NCI-H524 treated with DMSO at 0.1 percent for 48 hours (cell line): ENCODE measurements around the gene TTC1.
"Not testable (repeated sequence)": the region's sequence is repeated elsewhere in the genome, so short reads cannot be mapped to it uniquely, and the experiment has no call there.

Experiments used
- DNase-seq: peaks from one replicate; lab custom pipeline; 2025; lab: John Stamatoyannopoulos, UW

The TTC1 gene

DNA sequence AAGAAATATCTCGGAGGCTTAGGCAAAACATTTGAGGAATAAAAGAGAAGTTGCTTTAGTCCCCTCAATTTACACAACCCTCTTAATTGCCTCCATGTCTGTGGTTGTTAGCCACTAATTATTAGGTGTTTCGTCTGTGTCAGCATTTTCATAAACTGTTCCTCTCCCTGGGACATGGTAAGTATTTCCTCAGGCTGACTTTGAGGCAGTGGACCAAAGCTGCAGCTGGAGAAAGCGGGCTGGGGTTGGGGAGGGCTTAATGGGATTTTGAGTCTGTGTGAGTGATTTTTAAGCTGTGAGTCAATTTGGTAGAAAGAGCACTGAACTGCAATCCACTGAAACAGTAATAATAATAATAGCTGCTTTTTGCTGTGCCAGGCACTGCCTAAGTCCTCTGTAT, 13.0 kb upstream of the TTC1 start:
- DNase-seq, result no peak

DNA sequence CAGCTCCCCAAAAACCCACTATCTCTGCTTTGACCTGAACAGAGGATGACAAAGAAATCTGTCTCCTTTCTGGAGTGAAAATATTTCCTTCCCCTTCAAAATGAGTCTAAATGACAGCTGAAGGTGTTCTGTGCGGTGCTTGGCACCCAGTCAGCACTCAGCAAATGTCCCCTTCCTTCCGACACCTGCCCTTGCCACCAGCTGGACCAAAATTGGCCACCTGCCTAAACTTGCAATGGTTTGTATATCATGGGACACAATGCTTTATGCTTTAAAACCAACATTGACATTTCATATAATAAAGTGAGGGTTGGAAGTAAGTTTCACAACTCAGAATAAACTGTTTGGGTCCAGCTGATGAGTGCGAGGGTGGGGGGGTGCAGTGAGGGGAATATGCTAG, 7.5 kb upstream of the TTC1 start:
- no peak for DNase-seq

DNA sequence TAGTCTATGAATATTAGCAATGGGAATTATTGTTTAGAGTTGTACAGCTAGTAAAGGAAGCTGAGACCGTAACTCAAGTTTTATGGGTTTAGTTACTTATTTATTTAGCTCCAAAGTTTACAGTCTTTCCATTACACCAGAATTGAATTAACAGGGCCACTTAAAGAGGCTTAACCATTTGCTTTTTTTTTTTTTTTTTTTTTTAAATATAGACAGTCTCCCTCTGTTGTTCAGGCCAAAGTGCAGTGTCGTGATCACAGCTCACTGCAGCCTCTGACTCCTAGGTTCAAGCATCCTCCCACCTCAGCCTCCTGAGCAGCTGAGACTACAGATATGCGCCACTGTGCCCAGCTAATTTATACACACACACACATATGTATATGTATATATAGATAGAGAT, 1.4 kb upstream of the TTC1 start:
- no peak for DNase-seq

DNA sequence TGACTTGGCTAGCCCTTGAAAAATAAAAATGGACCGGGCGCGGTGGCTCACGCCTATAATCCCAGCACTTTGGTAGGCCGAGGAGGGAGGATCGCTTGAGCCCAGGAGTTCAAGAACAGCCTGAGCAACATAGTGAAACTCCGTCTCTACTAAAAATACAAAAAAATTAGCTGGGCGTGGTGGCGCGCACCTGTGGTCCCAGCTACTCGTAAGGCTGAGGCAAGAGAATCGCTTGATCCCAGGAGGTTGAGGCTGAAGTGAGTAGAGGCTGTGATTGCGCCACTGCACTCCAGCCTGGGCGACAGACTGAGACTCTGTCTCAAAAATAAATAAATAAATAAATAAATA, 436 bp upstream of the TTC1 start:
- DNase-seq, result not testable (repeated sequence)

DNA sequence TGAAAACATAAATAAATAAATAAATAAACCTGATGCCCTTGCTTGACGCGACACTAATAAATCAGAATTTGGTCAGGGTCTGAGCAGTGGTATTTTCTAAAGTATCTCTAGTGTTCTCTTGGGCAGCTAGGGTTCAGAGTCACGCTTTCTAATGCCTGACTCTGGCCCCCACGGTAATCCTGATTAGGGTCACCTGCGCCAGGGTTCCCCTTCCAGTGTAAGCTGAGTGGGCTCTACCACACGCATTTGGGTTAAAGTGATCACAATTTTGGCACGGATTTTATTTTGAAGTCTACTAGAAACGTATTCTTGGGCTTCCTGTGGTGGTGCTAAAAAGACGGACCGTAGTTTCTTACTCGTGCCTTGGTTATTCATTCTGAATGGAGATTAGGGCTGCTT, 651 bp downstream of the TTC1 start:
- DNase-seq, result no peak

DNA sequence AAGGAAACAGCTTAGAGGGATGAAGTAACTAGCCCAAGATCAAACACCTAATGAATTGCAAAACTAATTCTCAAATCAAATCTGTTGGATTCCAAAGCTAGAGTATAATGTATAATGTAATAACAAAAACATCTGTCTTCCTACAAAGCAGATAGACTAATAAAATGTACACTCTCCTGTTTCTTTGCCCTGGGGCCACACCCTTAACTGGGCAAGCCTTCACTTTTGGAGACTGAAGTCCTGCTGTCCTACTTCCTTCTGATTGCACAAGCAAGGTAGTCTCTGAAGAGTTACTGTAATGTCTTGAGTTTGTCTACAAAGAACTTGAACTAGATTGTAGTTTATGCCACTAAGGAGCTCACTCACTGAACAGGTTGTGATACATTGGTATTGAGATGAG, 2.5 kb downstream of the TTC1 start:
- no peak for DNase-seq

DNA sequence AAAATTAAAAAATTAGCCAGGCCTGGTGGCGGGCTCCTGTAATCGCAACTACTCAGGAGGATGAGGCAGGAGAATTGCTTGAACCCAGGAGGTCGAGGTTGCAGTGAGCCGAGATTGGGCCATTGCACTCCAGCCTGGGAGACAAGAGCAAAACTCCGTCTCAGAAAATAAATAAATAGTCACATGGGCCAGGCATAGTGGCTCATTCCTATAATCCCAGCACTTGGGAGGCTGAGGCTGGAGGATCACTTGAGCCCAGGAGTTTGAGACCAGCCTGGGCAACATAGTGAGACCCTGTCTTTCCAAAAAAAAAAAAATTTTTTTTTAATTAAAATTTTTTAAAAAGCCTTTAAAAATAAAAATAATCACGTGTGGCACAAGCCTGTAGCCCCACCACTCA, 5.3 kb downstream of the TTC1 start:
- DNase-seq, result not testable (repeated sequence)

DNA sequence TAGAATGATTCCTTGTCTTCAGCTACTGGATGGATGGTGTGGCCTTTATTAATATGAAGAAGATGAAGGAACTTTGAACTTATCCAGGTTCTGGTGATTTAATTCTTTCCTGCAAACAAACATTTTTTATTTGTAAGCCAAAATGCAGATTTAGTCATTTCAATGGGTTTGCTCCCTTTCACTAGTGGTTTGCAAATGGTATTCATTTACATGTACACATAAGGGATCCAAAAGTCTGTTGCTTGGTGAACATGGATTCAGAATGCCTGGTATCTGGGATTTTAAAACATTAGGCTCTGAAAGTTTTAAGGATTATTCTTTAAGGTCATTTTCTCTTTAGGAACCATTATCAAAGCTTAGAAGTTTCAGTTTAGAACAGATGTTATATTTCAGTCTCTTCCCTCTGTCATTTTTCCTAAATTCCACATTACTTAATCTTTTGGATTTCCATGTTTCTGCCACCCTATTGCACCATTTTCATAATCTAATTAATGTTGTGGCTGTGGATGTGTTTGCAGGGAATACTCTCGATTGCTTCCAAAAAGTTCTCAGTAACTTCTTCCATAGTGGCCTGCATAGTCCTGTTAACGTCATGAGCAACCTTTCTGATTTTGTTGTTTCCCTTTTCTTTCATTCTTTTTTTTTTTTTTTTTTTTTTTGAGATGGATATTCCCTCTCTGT, 10.1 kb downstream of the TTC1 start:
- DNase-seq, result no peak

DNA sequence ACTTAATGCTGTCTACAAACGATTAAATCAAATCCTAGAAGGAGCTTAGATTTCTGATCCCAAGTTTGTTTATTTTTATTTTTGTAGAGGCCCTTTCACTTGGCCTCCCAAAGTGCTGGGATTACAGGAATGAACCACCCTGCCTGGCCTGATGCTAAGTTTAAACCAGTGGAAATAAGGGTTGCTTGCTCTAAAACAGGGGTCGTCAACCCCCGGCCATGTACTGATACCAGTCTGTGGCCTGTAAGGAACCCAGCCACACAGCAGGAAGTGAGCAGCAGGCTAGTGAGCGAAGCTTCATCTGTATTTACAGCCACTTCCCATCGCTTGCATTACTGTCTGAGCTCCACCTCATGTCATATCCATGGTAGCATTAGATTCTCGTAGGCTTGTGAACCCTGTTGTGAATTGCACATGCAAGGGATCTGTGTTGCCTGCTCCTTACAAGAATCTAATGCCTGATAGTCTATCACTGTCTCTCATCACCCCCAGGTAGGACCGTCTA, 11.4 kb downstream of the TTC1 start:
- no peak for DNase-seq

DNA sequence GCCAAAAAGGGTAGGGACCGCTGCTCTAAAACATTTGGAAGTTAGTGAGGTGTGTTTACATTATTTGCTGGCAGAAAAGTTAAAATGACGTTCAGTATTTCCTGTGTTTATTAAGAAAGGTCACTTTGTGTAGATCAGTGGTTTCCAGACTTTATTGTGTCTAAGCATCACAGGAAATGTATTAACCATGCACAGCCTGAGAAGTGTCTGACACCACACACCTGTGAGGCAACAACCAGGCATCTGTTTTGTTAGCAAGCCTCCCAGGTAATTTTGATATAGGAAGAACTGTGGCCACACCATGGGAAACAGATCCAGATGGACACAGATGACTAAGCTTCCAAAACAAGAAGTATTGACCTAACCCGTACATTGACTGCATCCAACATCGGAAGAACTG, 12.0 kb downstream of the TTC1 start:
- DNase-seq, result no peak

DNA sequence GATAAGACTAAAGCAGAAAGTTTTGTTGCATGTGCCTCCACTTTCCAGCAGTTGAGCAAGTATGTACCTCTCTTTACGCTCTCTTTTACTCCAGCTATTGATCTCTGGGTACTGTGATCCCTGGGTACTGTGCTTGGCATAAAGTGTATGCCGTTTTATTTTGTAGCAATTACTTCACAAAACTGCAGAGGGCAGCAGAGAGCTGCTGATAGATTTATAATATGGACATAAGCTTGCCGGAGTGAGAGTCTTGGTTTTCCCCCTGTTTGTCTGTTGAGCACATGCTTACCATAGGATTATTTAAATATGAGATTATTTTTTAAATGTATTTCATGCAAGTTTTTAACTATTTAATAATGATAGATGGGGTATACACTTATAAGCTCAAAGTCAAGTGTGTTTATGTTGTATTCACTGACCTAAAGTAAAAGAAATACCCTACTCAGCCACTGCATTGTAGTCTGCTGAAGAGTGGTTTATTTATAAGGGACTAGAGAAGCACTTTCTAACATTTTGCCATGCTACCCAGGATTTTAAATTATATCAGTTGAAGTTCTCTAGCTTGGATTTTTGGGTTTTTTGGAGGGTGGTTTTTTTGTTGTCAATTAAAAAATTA, 13.0 kb downstream of the TTC1 start:
- DNase-seq, result peak; percentile 9

DNA sequence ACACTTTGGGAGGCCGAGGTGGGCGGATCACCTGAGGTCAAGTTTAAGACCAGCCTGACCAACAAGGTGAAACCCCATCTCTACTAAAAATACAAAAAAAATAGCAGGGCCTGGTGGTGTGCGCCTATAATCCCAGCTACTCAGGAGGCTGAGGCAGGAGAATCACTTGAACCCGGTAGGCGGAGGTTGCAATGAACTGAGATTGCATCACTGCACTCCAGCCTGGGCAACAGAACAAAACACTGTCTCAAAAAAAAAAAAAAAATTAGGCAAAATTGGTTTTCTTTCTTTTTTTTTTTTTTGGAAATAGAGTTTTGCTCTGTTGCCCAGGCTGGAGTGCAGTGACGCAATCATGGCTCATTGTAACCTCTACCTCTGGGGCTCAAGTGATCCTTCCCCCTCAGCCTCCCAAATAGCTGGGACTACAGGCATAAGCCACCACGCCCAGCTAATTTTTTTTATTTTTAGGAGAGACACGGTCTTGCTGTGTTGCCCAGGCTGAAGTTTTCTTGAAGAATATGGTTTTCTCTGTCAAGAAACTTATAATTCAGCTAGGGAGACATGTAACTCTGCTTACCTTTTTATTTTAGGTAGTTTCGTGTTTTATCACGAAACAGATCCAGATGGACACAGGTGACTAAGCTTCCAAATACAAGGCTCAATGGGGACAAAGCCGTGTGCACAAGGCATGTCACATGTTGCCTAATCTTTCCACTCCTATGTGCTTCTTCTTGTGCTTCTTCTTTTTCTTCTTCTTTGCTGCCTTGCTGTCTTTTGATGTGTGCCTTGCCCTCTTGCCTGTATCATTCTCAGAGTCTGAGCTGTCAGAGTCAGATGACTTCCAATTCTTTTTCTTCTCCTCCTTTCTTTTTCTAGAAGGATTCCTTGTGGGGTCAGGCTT, 14.3 kb downstream of the TTC1 start:
- no peak for DNase-seq

DNA sequence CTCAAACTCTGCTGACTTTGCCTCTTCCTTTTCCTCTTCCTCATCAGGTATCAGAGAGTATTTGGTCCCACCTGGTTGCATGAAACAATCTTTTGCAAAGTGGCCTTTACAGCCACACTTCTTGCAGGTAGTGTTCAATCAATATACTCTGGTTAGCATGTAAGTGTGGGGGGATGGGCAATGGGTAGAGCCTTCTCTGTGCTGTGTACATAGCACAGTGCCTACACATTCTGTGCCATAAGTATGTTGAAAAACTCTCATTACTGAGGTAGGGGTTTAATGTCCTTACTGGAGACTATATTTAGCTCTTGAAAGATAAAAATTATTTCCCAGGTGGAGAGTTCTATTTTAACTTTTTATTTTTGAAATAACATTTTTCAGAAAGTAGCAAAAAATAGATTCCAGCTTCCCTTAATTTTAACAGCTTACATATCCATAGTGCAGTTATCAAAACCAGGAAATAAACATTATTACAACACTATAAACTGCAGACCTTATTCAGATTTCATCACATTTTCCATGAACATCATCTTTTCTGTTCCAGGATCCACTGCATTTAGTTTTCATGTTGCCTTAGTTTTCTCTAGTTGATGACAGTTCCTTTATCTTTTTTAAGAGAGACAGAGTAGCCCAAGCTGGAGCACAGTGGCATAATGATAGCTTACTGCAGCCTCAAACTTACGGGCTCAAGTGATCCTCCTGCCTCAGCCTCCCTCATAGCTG, 15.1 kb downstream of the TTC1 start:
- no peak for DNase-seq

DNA sequence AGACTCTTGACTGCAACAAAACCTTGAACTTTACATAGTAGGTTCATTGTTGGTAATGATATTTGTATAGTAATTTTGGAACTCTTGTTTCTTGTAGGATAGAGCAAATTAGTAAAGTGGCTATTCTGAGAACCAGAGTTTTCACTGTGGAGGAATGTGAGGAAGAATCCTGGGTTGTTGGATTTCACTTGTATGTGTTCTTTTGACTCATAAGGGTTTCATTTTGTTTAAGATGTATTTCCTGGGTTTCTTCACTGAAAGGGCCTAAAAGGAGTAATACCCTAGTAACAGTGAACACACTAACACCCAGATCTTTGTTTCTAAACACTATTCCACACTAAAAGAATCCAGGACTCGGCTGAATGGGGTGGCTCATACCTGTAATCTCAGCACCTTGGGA, 20.1 kb downstream of the TTC1 start:
- no peak for DNase-seq

DNA sequence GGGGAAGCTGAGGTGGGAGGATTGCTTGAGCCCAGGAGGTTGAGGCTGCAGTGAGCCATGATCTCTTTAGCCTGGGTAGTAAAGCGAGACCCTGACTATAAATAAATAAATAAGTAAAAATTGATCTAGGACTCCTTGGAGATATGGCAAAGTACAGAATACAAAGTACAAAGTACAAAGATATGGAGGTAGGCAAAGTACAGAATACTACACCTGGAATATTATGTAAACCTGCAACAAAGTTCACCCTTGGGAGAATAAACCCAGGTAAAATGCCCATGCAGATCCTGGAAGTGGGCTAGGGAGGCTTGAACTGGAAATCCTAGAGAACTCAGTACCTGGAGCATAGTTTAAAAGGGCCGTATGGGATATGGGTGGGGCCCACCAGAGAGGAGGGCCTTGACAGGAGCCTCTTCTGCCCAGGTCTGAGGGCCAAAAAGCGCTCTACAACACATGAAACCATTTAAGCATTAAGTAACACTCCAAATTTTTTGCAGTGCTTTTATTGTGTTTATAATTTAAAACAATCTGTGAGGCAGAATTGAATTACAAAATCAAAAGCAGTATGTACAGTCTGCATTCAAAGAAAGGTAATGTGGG, 20.7 kb downstream of the TTC1 start:
- no peak for DNase-seq

DNA sequence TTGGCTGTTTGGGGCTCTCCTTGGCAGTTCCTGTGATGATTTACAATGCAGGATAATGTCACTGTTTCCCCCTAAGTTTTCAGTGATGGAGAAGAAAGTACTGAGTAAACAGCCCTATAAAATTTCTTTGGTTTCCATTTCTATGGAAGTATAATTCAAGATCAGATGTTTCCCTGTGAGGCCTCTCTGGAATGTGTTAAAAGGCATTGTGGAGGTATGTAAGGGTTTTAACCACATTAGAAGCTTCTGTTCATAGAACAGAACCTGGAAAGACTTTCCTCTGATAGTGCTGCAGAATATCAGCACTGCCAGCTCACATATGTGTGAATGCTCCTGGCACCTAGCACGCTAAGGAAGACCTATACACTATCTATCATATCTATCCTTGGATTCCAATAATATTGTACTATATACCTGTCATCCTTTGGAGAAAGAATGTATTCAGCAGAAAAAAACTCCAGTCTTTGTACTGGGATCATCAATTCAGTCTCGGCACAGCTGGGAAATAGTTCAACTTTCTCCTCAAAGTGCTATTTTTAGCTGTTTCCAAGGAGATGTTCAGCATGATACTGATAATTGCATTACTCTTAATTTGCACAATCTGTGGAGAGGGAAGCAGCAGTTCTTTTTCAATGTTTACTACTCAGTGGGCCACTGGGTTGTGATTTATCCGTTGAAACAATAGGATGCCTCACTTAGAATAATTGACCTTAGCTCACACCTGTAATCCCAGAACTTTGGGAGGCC, 21.9 kb downstream of the TTC1 start:
- no peak for DNase-seq

DNA sequence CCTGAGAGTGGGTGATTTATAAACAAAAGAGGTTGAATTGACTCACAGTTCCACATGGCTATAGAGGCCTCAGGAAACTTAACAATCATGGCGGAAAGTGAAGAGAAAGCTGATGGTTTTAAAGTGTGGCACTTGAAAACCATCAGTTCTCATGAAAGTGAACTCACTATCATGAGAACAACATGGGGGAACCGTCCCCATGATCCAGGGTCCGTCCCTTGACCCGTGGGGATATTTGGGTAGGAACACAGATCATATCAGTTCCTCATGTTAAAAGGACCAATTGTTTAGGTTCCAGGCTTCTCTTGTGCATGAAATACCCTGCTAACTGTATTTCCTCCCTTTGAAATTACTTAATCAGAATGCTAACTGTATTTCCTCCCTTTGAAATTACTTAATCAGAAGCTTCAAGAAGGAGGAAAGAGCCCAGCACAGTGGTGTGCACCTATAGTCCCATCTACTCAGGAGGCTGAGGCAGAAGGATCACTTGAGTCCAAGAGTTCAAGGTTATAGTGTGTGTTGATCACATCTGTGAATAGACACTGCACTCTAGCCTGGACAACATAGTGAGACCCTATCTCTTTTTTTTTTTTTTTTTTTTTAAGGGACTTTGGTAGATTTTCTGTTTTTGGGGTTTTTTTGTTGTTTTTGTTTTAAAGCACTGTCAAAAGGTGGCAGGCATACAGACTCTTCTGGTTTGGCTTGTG, 24.8 kb downstream of the TTC1 start:
- no peak for DNase-seq

DNA sequence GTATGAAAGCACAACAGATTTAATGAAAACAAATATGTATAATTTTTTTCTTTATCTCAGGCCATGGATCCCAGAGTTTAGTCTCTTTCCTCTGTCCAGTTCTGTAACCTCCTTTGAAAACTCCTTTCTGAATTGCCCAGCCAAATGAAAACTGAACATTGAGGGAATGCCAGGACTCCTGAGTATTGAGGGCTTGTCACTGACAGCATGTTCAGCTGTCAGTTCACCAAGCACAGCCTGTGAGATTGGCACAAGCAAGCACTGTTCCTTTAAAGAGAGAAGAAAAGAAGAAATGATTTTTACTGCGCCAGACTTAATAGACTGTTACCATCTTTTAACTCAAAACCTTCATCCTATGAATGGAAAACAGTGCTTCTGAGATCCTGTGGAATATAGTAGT, 27.3 kb downstream of the TTC1 start:
- DNase-seq, result no peak

DNA sequence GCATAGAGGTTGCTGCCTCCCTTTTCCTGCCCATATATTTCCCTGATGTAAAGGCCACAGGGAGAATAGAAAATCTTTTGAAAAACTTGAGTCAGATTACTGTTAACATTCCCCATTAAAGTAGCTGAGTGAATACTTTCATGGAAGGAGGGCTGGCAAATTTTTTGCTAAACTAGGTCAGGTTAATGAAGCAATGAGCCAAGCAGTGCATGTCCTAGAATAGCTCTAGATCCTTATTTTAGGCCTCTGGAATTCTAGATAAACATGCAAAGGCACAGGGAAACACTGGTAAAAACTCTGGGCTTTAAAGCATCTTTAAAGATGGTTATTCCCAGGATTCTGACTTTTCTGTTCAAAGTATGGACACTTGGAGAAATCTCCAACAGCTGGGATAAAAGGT, 27.9 kb downstream of the TTC1 start:
- no peak for DNase-seq

DNA sequence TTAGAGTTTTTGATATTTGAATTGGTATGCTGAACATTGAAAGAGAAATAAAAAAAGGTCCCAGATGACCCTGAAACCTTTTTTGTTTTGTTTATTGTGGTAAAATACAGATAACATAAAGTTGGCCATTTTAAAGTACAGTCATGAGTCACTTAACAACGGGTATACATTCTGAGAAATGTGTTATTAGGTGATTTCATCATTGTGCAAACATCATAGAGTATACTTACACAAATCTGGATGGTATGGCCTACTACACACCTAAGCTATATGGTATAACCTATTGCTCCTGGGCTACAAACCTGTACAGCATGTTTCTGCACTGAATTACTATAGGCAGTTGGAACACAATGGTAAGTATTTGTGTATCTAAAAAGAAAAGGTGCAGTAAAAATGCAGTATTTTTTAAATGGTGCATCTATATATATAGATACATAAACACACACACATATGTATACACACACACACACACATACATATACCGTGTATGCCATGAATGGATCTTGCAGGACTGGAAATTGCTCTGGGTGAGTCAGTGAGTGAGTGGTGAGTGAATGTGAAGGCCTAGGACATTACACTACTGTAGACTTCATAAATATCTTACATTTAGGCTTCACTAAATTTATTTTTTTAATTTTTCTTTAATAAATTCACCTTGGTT, 31.0 kb downstream of the TTC1 start:
- no peak for DNase-seq
